ENCODE data around the gene PAXIP1. TPM values are rescaled to one million over a fixed set of nuclear protein-coding genes. Genes with fewer than 3 reads are reported as not detected.

Gene PAXIP1
- polyA plus RNA-seq: 4.3 and 6.5 TPM in 2 replicates

GRCh38 chr7:155003092-155003375 lies at the start of gene PAXIP1:
Gene PAXIP1, minus strand, starts transcription at chr7:155003124. Its CDS starts 195 bp downstream, at chr7:155002929.

Other genes starting within 250 kb of the PAXIP1 start
- gene HTR5A, start 67.2 kb upstream of the PAXIP1 start, polyA plus RNA-seq: 60.9 and 79.7 TPM in 2 replicates